ENCODE results near the gene RRAS.
"Not testable (repeated sequence)": the region's sequence is repeated elsewhere in the genome, so short reads cannot be mapped to it uniquely, and the experiment has no call there.

Gene RRAS

GRCh38 chr19:49631014-49631588 lies 8.8 kb downstream of the RRAS start:
- H3K9ac ChIP-seq (ENCODE audit: low read length): no peak overlapping the region
- H3K27ac ChIP-seq (ENCODE audit: low read length): no peak overlapping the region
- peaks cover 19% of the 10 kb centered on the region for H3K36me3 ChIP-seq (replicated peaks; ENCODE audit: low read depth, low read length)
- TF ChIP-seq CTCF (IDR thresholded peaks at IDR 0.05; ENCODE audit: low read depth, low read length) (no peak), EZH2phosphoT487 (IDR thresholded peaks at IDR 0.05; ENCODE audit: low read depth) (no peak)
- H3K4me2 ChIP-seq (ENCODE audit: low read length): no peak overlapping the region
- H3K27me3 ChIP-seq (ENCODE audit: low read depth, low read length): no peaks in the 10 kb centered on the region
- H3K9me3 ChIP-seq (ENCODE audit: insufficient read depth, low read length): no peaks in the 10 kb centered on the region
- H4K20me1 ChIP-seq (ENCODE audit: insufficient read depth, low read length): no peaks in the 10 kb centered on the region
- H3K79me2 ChIP-seq (ENCODE audit: low read length): no peaks in the 10 kb centered on the region
- no peaks in the 10 kb centered on the region for H3K4me1 ChIP-seq (ENCODE audit: low read length)
- H2AFZ ChIP-seq (ENCODE audit: low read depth, low read length): no peak overlapping the region
- no peak overlapping the region for H3K4me3 ChIP-seq (ENCODE audit: low read length)

GRCh38 chr19:49629659-49630058 lies 10.3 kb downstream of the RRAS start:
- Histone ChIP-seq H3K9ac (ENCODE audit: low read length) (no peak overlapping the region), H3K27me3 (ENCODE audit: low read depth, low read length) (no peaks in the 10 kb centered on the region), H3K27ac (ENCODE audit: low read length) (no peak overlapping the region), H3K36me3 (replicated peaks; ENCODE audit: low read depth, low read length) (peaks cover 24% of the 10 kb centered on the region), H3K79me2 (ENCODE audit: low read length) (no peaks in the 10 kb centered on the region), H3K4me2 (ENCODE audit: low read length) (no peak overlapping the region), H3K4me1 (ENCODE audit: low read length) (no peaks in the 10 kb centered on the region), H2AFZ (ENCODE audit: low read depth, low read length) (no peak overlapping the region), H4K20me1 (ENCODE audit: insufficient read depth, low read length) (no peaks in the 10 kb centered on the region), H3K4me3 (ENCODE audit: low read length) (no peak overlapping the region), H3K9me3 (ENCODE audit: insufficient read depth, low read length) (no peaks in the 10 kb centered on the region)
- TF ChIP-seq EZH2phosphoT487 (IDR thresholded peaks at IDR 0.05; ENCODE audit: low read depth) (no peak), CTCF (IDR thresholded peaks at IDR 0.05; ENCODE audit: low read depth, low read length) (no peak)

GRCh38 chr19:49626226-49626625 lies 13.7 kb downstream of the RRAS start:
- Histone ChIP-seq H3K36me3 (replicated peaks; ENCODE audit: low read depth, low read length) (peaks cover 34% of the 10 kb centered on the region), H3K79me2 (ENCODE audit: low read length) (no peaks in the 10 kb centered on the region; the same call in 1 of the 2 replicates), H3K9ac (ENCODE audit: low read length) (no peak overlapping the region), H3K4me1 (ENCODE audit: low read length) (no peaks in the 10 kb centered on the region), H3K27me3 (ENCODE audit: low read depth, low read length) (no peaks in the 10 kb centered on the region), H2AFZ (ENCODE audit: low read depth, low read length) (no peak overlapping the region), H4K20me1 (ENCODE audit: insufficient read depth, low read length) (no peaks in the 10 kb centered on the region), H3K9me3 (ENCODE audit: insufficient read depth, low read length) (no peaks in the 10 kb centered on the region), H3K4me3 (ENCODE audit: low read length) (no peak overlapping the region), H3K27ac (ENCODE audit: low read length) (no peak overlapping the region), H3K4me2 (ENCODE audit: low read length) (no peak overlapping the region)
- TF ChIP-seq EZH2phosphoT487 (IDR thresholded peaks at IDR 0.05; ENCODE audit: low read depth): no peak
- no peak for TF ChIP-seq CTCF (IDR thresholded peaks at IDR 0.05; ENCODE audit: low read depth, low read length)

GRCh38 chr19:49624967-49625910 lies 14.7 kb downstream of the RRAS start:
- TF ChIP-seq CTCF (IDR thresholded peaks at IDR 0.05; ENCODE audit: low read depth, low read length): no peak
- no peak for TF ChIP-seq EZH2phosphoT487 (IDR thresholded peaks at IDR 0.05; ENCODE audit: low read depth)
- Histone ChIP-seq H3K27me3 (ENCODE audit: low read depth, low read length) (no peaks in the 10 kb centered on the region), H3K9me3 (ENCODE audit: insufficient read depth, low read length) (no peaks in the 10 kb centered on the region), H3K27ac (ENCODE audit: low read length) (no peak overlapping the region), H3K9ac (ENCODE audit: low read length) (no peak overlapping the region), H3K79me2 (ENCODE audit: low read length) (no peaks in the 10 kb centered on the region; the same call in 1 of the 2 replicates), H3K4me1 (ENCODE audit: low read length) (no peaks in the 10 kb centered on the region), H3K4me3 (ENCODE audit: low read length) (no peak overlapping the region), H4K20me1 (ENCODE audit: insufficient read depth, low read length) (no peaks in the 10 kb centered on the region), H3K36me3 (replicated peaks; ENCODE audit: low read depth, low read length) (peaks cover 36% of the 10 kb centered on the region), H3K4me2 (ENCODE audit: low read length) (no peak overlapping the region), H2AFZ (ENCODE audit: low read depth, low read length) (no peak overlapping the region)

GRCh38 chr19:49617860-49618259 lies 22.1 kb downstream of the RRAS start:
- H3K9ac ChIP-seq (ENCODE audit: low read length); H3K4me3 ChIP-seq (ENCODE audit: low read length); H3K27me3 ChIP-seq (ENCODE audit: low read depth, low read length); H2AFZ ChIP-seq (ENCODE audit: low read depth, low read length); H3K4me1 ChIP-seq (ENCODE audit: low read length); H4K20me1 ChIP-seq (ENCODE audit: insufficient read depth, low read length); H3K9me3 ChIP-seq (ENCODE audit: insufficient read depth, low read length); H3K27ac ChIP-seq (ENCODE audit: low read length); H3K4me2 ChIP-seq (ENCODE audit: low read length): not testable (repeated sequence)
- Histone ChIP-seq H3K36me3 (replicated peaks; ENCODE audit: low read depth, low read length) (peaks cover 56% of the 10 kb centered on the region), H3K79me2 (ENCODE audit: low read length) (peaks cover 10% of the 10 kb centered on the region; the same call in 1 of the 2 replicates)
